A549 (cell line): ENCODE data around the gene TRIM24.

ENCODE experiments used
- CHD2 ChIP-seq: fragments of 150-350 bp; IDR thresholded peaks from 2 replicates; pipeline ENCODE4 v1.6.1; 2014; ENCODE audit warnings: low read length; ENCODE audit not compliant: partially characterized antibody
- CTCF ChIP-seq: fragments of >200 bp; sonication (Bioruptor Twin); formaldehyde crosslinking; IDR thresholded peaks from 3 replicates; pipeline ENCODE4 v1.5.1; 2016
- ELK1 ChIP-seq: fragments of 150-350 bp; IDR thresholded peaks from 2 replicates; pipeline ENCODE4 v1.6.1; 2014; ENCODE audit warnings: low read depth, mild to moderate bottlenecking, low read length
- EP300 ChIP-seq, 2 experiments: fragments of >200 bp; sonication (Bioruptor Twin); formaldehyde crosslinking; IDR thresholded peaks; 2 replicates in 1 of 2; 3 replicates in 1 of 2; pipeline ENCODE4 v1.6.1; 2016 to 2017
- JUN ChIP-seq, 2 experiments: fragments of >200 bp; sonication (Bioruptor Twin); formaldehyde crosslinking; IDR thresholded peaks; 2 replicates in 1 of 2; 3 replicates in 1 of 2; pipeline ENCODE4 v1.6.1; 2016 to 2017
- MAFK ChIP-seq: fragments of 450-650 bp; IDR thresholded peaks from 2 replicates; pipeline ENCODE4 v1.6.1; 2014; ENCODE audit not compliant: partially characterized antibody
- MAX ChIP-seq: IDR thresholded peaks from 2 replicates; pipeline ENCODE4 v1.6.1; 2012
- POLR2AphosphoS2 ChIP-seq: conservative IDR thresholded peaks from 2 replicates; pipeline ENCODE4 v1.6.1; 2012; ENCODE audit warnings: low read length, improper control_type of control experiment, inconsistent platforms
- RAD21 ChIP-seq, 2 experiments: fragments of >200 bp in 1 of 2; sonication (Bioruptor Twin) in 1 of 2; formaldehyde crosslinking in 1 of 2; IDR thresholded peaks in 1 of 2; conservative IDR thresholded peaks in 1 of 2; 2 replicates in 1 of 2; 3 replicates in 1 of 2; pipeline ENCODE4 v1.6.1; 2012 to 2018; ENCODE audit warnings: inconsistent platforms in 1 of 2
- RCOR1 ChIP-seq: fragments of 150-350 bp; IDR thresholded peaks from 2 replicates; pipeline ENCODE4 v1.6.1; 2014; ENCODE audit warnings: antibody characterized with exemption, low read length, low read depth
- SMC3 ChIP-seq: fragments of >200 bp; sonication (Bioruptor Twin); formaldehyde crosslinking; IDR thresholded peaks from 3 replicates; pipeline ENCODE4 v1.6.1; 2018; ENCODE audit warnings: inconsistent platforms
- TP53 ChIP-seq: fragments of 250-450 bp; sonication (Bioruptor Pico); IDR thresholded peaks from 2 replicates; pipeline ENCODE4 v1.5.0; 2021; ENCODE audit warnings: mild to moderate bottlenecking, moderate library complexity
- USF2 ChIP-seq: fragments of 450-650 bp; IDR thresholded peaks from 2 replicates; pipeline ENCODE4 v1.6.1; 2014; ENCODE audit warnings: antibody characterized with exemption

DNA sequence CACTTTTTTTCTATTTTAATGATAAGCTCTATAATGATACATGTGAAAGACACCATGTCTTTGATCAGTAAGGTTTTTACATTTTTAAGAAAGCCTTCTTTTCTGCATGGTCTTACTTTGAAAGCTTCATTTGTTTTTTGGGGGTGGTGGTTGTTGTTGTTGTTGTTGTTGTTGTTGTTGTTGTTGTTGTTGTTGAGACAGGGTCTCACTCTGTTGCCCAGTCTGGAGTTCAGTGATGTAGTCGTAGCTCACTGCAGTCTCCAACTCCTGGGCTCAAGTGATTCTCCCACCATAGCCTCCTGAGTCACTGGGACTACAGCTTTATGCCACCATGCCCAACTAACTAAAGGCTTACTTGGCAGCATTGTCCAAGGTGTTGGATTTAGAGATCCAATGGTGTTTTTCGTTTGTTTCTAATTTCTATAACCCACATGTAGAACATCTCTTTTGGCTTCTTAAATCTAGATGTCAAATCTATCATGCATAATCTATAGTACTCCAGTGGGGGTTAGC is 45.4 kb downstream of the TRIM24 start:
- TF ChIP-seq RCOR1 (no peak), CHD2 (no peak), JUN (IDR thresholded peaks at IDR 0.05) (no peak), CTCF (no peak), USF2 (no peak), SMC3 (no peak), EP300 (IDR thresholded peaks at IDR 0.05) (no peak), MAFK (no peak), POLR2AphosphoS2 (no peak), ELK1 (no peak), MAX (no peak), TP53 (CRISPR knock-in tag) (no peak), RAD21 (conservative IDR thresholded peaks at IDR 0.05 in 1 of 2, IDR thresholded peaks at IDR 0.05 in 1 of 2) (no peak)
